Sigmoid colon (tissue), 7 donors: ENCODE data around the gene DOCK1. TPM values are rescaled to one million over a fixed set of nuclear protein-coding genes. Genes with fewer than 3 reads are reported as not detected.

Experiments
- DNase-seq: peaks from one replicate; pipeline ENCODE4 v3.0.0-alpha.2; 2019
- H3K27ac ChIP-seq, 4 donors: fragments of 200-600 bp; sonication (generic); one replicate each; pipeline ENCODE4 v1.5.1; 2016 to 2019; ENCODE audit warnings: mild to moderate bottlenecking in 1 of 4
- H3K27me3 ChIP-seq, 3 donors: fragments of 200-600 bp; sonication (generic); one replicate each; pipeline ENCODE4 v1.5.1; 2019; ENCODE audit warnings: mild to moderate bottlenecking in 1 of 3
- H3K36me3 ChIP-seq, 4 donors: fragments of 200-600 bp; sonication (generic); one replicate each; pipeline ENCODE4 v1.5.1; 2016 to 2019
- H3K4me1 ChIP-seq, 4 donors: fragments of 200-600 bp; sonication (generic); one replicate each; pipeline ENCODE4 v1.5.1; 2017 to 2019
- H3K4me3 ChIP-seq, 4 donors: fragments of 200-600 bp; sonication (generic); one replicate each; pipeline ENCODE4 v1.5.1; 2017 to 2019; ENCODE audit warnings: mild to moderate bottlenecking in 2 of 4, moderate library complexity in 1 of 4
- H3K9me3 ChIP-seq, 4 donors: fragments of 200-600 bp in 3 of 4; sonication (generic) in 3 of 4; one replicate each; pipeline versions ENCODE4 v1.5.1 to v1.6.1; 2013 to 2019
- CTCF ChIP-seq, 4 experiments: fragments of 450-650 bp in 3 of 4; fragments of 200-600 bp in 1 of 4; IDR thresholded peaks; one replicate each; pipeline ENCODE4 v1.5.1; 2016 to 2019; ENCODE audit warnings: antibody characterized with exemption in 4 of 4, mild to moderate bottlenecking in 3 of 4, moderate library complexity in 2 of 4
- EP300 ChIP-seq, 4 donors: sonication (generic); formaldehyde crosslinking; IDR thresholded peaks; one replicate each; pipeline ENCODE4 v1.6.1; 2017; ENCODE audit warnings: antibody characterized with exemption in 4 of 4
- POLR2A ChIP-seq, 2 donors: fragments of 450-650 bp; IDR thresholded peaks; one replicate each; pipeline ENCODE4 v1.6.1; 2016; ENCODE audit warnings: antibody characterized with exemption in 2 of 2, mild to moderate bottlenecking in 2 of 2, moderate library complexity in 2 of 2
- POLR2AphosphoS5 ChIP-seq, 4 donors: sonication (generic); formaldehyde crosslinking; IDR thresholded peaks; one replicate each; pipeline ENCODE4 v1.6.1; 2017; ENCODE audit warnings: antibody characterized with exemption in 4 of 4
- WGBS, 2 donors: extraction: QIAGEN DNeasy Blood & Tissue Kit; methylation state at CpG; one replicate each; pipeline ENCODE4 v1.1.7; 2013; 5-methylcytosine and 5-hydroxymethylcytosine counted together
- intact Hi-C: fragments of 100-400 bp; cut with DNase I; formaldehyde crosslinking; loops from one replicate; pipeline ENCODE4 v1.15.1; 2023
- polyA plus RNA-seq, 3 donors: library from polyadenylated mRNA; stranded (reverse); fragments of 200-250 nt; gene quantifications; one replicate each; pipeline ENCODE4 v1.2.3, GENCODE V29; 2013
- total RNA-seq, 4 donors: library from RNA; depleted of rRNA; stranded (reverse); fragments of >200 nt; gene quantifications; one replicate each; pipeline ENCODE4 v1.1.0, GENCODE V29; 2016
- donor health status: healthy with polysubstance abuse.
- donor health status: Bipolar disorder and iron deficiency.
- donor health status: healthy.

The DOCK1 gene
- total and polyA plus RNA-seq, 7 donors: 15.0 to 53.7 (median 40.2) TPM

GRCh38 chr10:127458829-127459228 lies 553.6 kb downstream of the DOCK1 start:
- DNase-seq: no peak
- no peak overlapping the region for H3K27ac ChIP-seq
- no peaks in the 10 kb centered on the region for H3K4me1 ChIP-seq
- no peak overlapping the region for H3K4me3 ChIP-seq
- H3K27me3 ChIP-seq: no peaks in the 10 kb centered on the region
- WGBS, 2 donors: 65 to 94% methylated on average over 6 of the region's 6 CpGs
- H3K36me3 ChIP-seq: no peaks in the 10 kb centered on the region
- H3K9me3 ChIP-seq: peaks cover 0 to 5% (median 0%) of the 10 kb centered on the region in 4 donors
- intact Hi-C loops: no loop called here
- TF ChIP-seq POLR2AphosphoS5 (IDR thresholded peaks at IDR 0.05): no peak
- TF ChIP-seq POLR2A (IDR thresholded peaks at IDR 0.05): no peak
- no peak for TF ChIP-seq EP300 (IDR thresholded peaks at IDR 0.05)
- no peak for TF ChIP-seq CTCF (IDR thresholded peaks at IDR 0.05)

GRCh38 chr10:127459918-127460317 lies 554.7 kb downstream of the DOCK1 start:
- intact Hi-C loops: no loop called here
- 63 to 90% methylated on average over 8 of the region's 8 CpGs for WGBS, 2 donors
- Histone ChIP-seq H3K4me1 (no peaks in the 10 kb centered on the region), H3K27ac (no peak overlapping the region), H3K4me3 (no peak overlapping the region), H3K9me3 (peaks cover 0 to 5% (median 0%) of the 10 kb centered on the region in 4 donors), H3K36me3 (no peaks in the 10 kb centered on the region), H3K27me3 (no peaks in the 10 kb centered on the region)
- no peak for DNase-seq
- TF ChIP-seq POLR2A (IDR thresholded peaks at IDR 0.05) (no peak), POLR2AphosphoS5 (IDR thresholded peaks at IDR 0.05) (no peak)

GRCh38 chr10:127462643-127463295 lies 557.5 kb downstream of the DOCK1 start:
- 31 to 65% methylated on average over 5 of the region's 5 CpGs for whole genome bisulfite sequencing, 2 donors
- intact Hi-C loops: no loop called here
- no peak for DNase-seq
- TF ChIP-seq EP300 (IDR thresholded peaks at IDR 0.05): no peak
- no peak for TF ChIP-seq POLR2AphosphoS5 (IDR thresholded peaks at IDR 0.05)
- TF ChIP-seq POLR2A (IDR thresholded peaks at IDR 0.05): no peak
- TF ChIP-seq CTCF (IDR thresholded peaks at IDR 0.05): no peak
- no peaks in the 10 kb centered on the region for H3K27me3 ChIP-seq
- H3K27ac ChIP-seq: no peak overlapping the region
- H3K4me1 ChIP-seq: no peaks in the 10 kb centered on the region
- H3K36me3 ChIP-seq: no peaks in the 10 kb centered on the region
- no peak overlapping the region for H3K4me3 ChIP-seq
- H3K9me3 ChIP-seq: peaks cover 0 to 5% (median 0%) of the 10 kb centered on the region in 4 donors

GRCh38 chr10:127463548-127463947 lies 558.3 kb downstream of the DOCK1 start:
- DNase-seq: no peak
- H3K27ac ChIP-seq: no peak overlapping the region
- WGBS, 2 donors: 76 to 88% methylated on average over 10 of the region's 10 CpGs
- TF ChIP-seq CTCF (IDR thresholded peaks at IDR 0.05) (no peak), POLR2A (IDR thresholded peaks at IDR 0.05) (no peak), POLR2AphosphoS5 (IDR thresholded peaks at IDR 0.05) (no peak), EP300 (IDR thresholded peaks at IDR 0.05) (no peak)
- no peaks in the 10 kb centered on the region for H3K27me3 ChIP-seq
- intact Hi-C loops: no loop called here
- no peak overlapping the region for H3K4me3 ChIP-seq
- H3K36me3 ChIP-seq: no peaks in the 10 kb centered on the region
- H3K4me1 ChIP-seq: no peaks in the 10 kb centered on the region
- H3K9me3 ChIP-seq: peaks cover 0 to 5% (median 0%) of the 10 kb centered on the region in 4 donors

GRCh38 chr10:127464561-127464960 lies 559.3 kb downstream of the DOCK1 start:
- TF ChIP-seq POLR2AphosphoS5 (IDR thresholded peaks at IDR 0.05): no peak
- TF ChIP-seq POLR2A (IDR thresholded peaks at IDR 0.05): no peak
- no peak for TF ChIP-seq CTCF (IDR thresholded peaks at IDR 0.05)
- no peak for TF ChIP-seq EP300 (IDR thresholded peaks at IDR 0.05)
- no peaks in the 10 kb centered on the region for H3K36me3 ChIP-seq
- no peak overlapping the region for H3K4me3 ChIP-seq
- H3K27me3 ChIP-seq: no peaks in the 10 kb centered on the region
- peaks cover 0 to 5% (median 0%) of the 10 kb centered on the region in 4 donors for H3K9me3 ChIP-seq
- no peaks in the 10 kb centered on the region for H3K4me1 ChIP-seq
- H3K27ac ChIP-seq: no peak overlapping the region
- WGBS, 2 donors: 84 to 88% methylated on average over 6 of the region's 6 CpGs
- DNase-seq: no peak
- intact Hi-C loops: no loop called here
